Stimulated activated CD8-positive, alpha-beta memory T cell treated with anti-CD3 and anti-CD28 coated beads, Interleukin-7, amount 100 ng/mL, for 1 hour (primary cell): ENCODE data around the gene SCAND1.
"Not testable (repeated sequence)": the region's sequence is repeated elsewhere in the genome, so short reads cannot be mapped to it uniquely, and the experiment has no call there.

ENCODE experiments used
- DNase-seq, 2 donors: peaks; one replicate each; pipeline ENCODE4 v3.0.0-alpha.2; 2020; ENCODE audit warnings: low read depth in 2 of 2

The SCAND1 gene

GRCh38 chr20:35954200-35954906 is at the start of gene SCAND1:
Gene SCAND1 (minus strand): TSS chr20:35954502. CDS start chr20:35954284, 218 bp downstream.
- peak; percentile 88 to 92 for DNase-seq

- DNase-seq, result no peak
Measured at GRCh38 chr20:36004045-36004444, 49.7 kb upstream of the SCAND1 start.

DNA sequence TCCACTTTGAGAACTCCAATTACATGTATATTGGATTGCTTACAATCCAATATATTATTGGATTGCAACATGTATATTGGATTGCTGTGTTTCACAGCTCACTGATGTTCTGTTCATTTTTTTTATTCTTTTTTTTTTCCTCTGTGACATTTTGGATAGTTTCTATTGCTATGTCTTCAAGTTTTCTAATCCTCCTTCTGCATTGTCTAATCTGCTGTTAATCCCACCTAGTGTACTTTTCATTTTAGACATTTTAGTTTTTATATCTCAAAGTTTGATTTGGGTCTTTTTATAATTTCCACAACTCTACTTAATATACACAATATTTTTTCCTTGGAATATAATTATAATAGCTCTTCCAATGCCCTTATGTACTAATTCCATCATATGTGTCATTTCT is 48.6 kb upstream of the SCAND1 start:
- DNase-seq, result no peak

DNA sequence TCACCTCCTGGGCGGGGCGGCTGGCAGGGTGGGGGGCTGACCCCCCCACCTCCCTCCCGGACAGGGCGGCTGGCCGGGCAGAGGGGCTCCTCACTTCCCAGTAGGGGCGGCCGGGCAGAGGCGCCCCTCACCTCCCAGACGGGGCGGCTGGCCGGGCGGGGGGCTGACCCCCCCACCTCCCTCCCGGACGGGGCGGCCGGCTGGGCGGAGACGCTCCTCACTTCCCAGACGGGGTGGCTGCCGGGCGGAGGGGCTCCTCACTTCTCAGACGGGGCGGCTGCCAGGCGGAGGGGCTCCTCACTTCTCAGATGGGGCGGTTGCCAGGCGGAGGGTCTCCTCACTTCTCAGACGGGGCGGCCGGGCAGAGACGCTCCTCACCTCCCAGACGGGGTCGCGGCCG is 47.0 kb upstream of the SCAND1 start:
- DNase-seq, result not testable (repeated sequence)

DNA sequence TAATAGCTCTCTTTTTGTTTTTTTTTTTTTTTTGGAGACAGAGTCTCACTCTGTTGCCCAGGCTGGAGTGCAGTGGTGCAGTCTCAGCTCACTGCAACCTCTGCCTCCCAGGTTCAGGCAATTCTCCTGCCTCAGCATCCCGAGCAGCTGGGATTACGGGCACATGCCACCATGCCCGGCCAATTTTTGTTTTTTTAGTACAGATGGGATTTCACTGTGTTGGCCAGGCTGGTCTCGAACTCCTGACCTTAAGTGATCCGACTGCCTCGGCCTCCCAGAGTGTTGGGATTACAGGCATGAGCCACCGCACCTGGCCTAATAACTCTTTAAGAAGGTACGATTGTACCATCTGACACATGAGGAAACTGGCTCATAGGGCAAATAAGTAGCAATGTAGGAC is 42.2 kb upstream of the SCAND1 start:
- DNase-seq, result not testable (repeated sequence)

DNA sequence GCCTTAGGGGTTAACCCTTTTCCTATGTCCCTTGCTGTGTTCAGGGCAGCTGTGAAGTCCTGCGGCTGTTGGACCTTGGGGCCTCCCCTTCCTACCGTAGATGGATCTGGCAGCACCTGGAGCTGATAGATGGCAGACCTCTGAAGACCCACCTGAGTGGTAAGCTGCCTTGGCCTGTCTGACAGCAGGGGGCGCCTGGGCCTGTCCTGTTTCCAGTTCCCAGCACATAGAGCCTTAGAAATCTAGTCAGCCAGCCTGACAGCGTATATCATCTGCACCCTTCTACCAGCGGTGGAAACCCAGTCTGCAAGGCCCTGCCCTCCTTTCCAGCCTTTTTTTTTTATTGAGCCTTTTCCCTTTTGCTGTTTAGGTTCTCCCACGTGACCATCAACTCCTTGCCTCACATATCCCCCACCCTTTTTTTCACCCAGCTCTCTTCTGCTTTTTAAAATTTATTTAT is 40.7 kb upstream of the SCAND1 start:
- DNase-seq, result peak; percentile 58 to 74

DNA sequence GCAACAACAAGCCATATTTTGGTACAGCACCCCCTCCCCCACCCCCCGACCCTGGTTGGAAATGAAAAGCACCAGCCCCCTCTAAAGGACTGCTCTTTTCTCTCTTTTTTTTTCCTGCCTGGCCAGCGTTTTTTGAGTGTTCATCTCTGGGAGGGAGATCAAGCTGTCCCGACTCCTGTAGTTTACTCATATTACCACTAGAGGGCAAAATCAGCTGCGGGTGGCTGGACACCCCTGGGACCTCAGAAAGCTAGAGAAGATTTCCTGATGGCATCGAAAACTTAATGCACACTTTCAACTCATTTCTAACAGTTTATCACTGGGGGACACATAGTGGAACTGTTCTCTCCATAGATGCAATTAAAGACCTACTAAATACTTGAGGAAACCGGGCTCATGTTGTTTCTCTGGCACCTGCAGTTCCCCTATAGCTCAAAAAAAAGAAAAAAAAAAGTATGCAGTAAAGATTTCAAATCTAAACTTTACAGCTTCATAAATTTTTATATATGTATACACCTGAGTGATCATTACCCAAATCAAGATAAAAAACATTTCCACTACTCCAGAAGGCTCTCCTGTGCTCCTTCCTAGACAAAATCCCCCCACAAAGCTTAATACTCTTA is 38.5 kb upstream of the SCAND1 start:
- peak; percentile 2 to 3 for DNase-seq

DNA sequence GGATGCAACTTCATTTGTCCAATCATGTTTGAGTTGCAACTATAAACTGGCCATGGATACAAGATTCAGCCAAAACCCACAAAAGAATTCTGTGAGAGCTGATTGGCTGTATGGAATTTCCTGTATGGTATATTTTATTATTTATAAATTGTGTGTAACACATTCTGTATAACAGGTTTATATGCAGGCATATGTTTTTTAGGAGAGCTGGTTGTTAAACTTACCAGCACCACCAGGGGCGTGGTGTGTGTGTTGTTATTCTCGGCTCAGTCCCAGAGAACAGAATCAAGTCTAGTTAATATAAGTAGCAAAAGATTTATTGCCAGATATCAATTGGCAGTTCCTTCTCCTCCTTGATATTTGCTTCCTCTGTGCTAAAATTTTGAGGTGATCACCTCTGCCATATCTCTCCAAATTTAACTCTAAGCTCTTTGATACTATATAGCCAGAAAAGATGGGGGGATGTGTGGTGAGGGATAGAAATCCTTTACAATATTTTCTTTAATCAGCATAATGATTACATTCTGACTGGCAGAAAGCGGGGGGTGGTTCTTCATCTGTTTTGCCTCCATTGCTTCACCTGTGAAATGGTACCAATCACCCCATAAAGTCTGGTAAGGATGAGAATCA is 37.0 kb upstream of the SCAND1 start:
- DNase-seq, result no peak

GRCh38 chr20:35988910-35989463 is 34.7 kb upstream of the SCAND1 start:
- DNase-seq, result no peak

GRCh38 chr20:35985806-35986205 is 31.5 kb upstream of the SCAND1 start:
- DNase-seq, result no peak

- DNase-seq, result no peak
Measured at GRCh38 chr20:35984382-35984781, 30.1 kb upstream of the SCAND1 start.

DNA sequence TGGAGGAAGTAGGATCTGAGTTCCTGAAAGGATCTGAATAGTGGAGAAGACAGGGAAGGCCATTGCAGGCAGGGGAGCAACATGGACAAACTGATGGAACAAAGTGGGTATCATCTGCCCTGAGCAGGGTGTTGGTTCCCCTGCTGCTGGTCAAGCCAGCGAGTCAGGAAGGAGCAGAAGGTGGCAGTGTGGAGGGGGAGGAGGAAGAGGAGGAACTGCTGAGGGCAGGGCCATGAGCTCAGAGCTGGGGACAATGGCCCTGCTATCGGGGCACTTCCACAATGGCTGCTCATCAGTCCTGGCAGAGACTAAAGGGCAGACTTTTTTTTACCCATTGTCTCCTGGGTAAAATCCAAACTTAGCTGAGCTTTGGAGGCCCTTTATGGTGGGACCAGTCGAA is 27.7 kb upstream of the SCAND1 start:
- DNase-seq, result no peak

GRCh38 chr20:35979544-35979943 is 25.2 kb upstream of the SCAND1 start:
- DNase-seq, result no peak

- DNase-seq, result no peak
Measured at GRCh38 chr20:35978041-35978513, 23.8 kb upstream of the SCAND1 start.

DNA sequence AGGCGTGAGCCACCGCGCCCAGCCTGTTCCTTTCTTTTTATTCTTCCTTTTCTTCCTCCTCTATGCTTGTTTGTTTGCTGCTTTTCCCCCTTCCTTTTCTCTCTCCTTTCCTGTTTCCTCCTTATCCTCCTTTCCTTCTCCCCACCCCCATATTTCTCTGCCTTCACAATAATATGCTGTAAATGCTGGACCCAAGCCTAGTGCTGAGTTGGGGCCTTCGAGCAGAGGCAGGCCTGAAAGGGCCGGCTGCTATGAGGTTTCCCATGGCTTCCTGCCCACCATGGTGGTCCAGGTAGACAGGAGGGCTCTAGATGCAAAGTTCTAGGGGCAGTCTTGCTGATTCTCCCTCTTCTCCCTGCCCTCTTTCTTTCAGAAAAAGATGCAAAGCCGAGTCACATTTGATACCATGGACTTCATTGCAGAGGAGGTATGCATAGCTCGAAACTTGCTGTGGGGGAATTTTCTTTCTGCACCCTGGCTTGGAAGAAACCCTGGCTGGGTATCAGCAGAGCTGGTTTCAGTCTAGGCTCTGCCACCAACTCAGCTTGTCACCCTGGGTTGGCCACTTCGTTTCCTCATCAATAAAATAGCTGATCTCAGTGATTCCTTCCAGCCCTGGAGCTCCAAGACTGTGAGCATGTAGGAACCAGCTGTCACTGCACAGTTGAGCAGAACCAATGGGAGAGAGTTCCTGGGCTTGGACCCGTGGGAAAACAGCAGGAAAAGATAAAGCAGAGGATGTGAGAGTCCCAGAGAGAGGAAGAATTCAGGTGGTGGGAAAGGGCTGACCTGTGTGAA is 21.5 kb upstream of the SCAND1 start:
- no peak for DNase-seq

GRCh38 chr20:35974256-35974655 is 20.0 kb upstream of the SCAND1 start:
- no peak for DNase-seq

DNA sequence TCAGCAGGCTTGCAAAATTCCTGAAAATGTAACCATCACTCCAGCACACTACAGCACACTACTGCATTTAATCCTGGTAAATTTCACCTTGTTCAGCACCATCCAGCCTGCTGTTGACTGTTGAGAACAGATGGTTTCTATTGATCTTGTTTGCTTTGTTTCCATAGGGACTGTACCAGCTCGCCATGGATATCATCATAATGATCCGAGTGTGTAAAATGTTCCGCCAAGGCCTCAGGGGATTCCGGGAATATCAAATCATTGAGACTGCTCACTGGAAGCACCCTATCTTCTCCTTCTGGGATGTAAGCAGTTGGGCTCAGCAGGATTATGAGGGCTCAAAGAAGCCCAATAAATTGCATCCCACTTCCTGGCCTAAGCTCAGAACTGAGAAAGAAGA is 18.2 kb upstream of the SCAND1 start:
- no peak for DNase-seq

DNA sequence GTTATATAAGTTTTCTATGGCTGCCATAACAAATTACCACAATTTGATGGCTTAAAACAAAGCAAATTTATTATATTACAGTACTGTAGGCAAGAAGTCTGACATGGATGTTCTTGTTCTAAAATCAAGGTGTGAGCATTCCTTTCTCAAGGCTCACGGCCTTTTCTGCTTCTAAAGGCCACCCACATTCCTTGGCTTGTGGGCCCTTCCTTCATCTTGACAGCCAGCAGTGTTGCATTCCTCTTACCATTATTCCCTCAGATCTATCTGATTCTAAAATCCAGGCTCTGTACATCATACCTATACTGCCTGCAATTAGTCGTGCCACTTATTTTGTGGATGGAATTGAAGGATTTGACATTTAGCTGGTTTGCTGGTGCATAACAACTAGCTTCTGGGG is 17.7 kb upstream of the SCAND1 start:
- no peak for DNase-seq

GRCh38 chr20:35968930-35969329 is 14.6 kb upstream of the SCAND1 start:
- no peak for DNase-seq

DNA sequence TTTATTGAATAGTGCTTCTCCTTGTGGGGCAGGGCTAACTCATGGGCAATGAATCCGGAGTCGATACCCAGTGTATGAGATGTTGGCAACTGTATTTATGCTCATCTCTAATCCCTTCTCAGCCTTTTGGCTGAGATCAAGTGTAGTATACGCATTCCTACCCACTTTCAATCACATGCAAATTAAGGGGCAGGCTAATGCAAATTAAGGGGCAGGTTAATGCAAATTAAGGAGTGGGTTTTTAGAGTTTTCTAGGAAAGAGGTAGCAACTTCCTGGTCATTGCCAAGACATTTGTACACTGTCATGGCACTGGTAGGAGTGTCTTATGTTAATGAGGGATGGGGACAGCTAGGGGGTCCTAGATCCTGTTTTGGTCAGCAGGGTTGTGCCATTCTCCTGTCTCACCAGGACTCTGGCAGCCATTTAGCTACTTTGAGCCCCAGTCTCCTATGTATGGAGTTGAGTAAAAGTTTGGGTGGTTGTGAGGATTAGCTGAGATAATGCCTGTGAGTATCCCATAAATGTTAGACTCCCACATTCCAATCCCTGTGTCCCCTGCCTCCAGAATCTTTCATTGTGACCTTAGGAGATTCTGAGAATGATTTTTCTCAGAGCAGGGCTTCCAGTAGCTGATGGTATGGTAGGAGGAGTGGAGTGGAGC is 13.8 kb upstream of the SCAND1 start, which contains the start of gene CNBD2:
TSS of gene CNBD2 (plus strand) at position 612 of the 662 bp plus-strand sequence. CDS start 173 bp downstream, outside the sequence.
- no peak for DNase-seq

GRCh38 chr20:35963878-35964277 is 9.6 kb upstream of the SCAND1 start:
- no peak for DNase-seq
